AG04449 (cell line): ENCODE results near the gene ARHGEF40.

Experiments
- CTCF ChIA-PET: fragments of 350-600 bp; formaldehyde crosslinking; extraction: SDS; loops from one replicate; lab custom pipeline; 2021; ENCODE audit warnings: antibody characterized with exemption; lab: Yijun Ruan, JAX
- POLR2A ChIA-PET: fragments of 400-600, 350-600 bp; formaldehyde crosslinking; extraction: SDS; loops from one replicate; lab custom pipeline; 2020; ENCODE audit warnings: antibody characterized with exemption, inconsistent platforms; lab: Yijun Ruan, JAX
- DNase-seq: peaks from one replicate; pipeline ENCODE4 v3.0.0-alpha.2; 2010; ENCODE audit warnings: low read depth, low spot score
- H3K4me3 ChIP-seq: 2 replicates; pipeline ENCODE4 v1.5.1; 2011; ENCODE audit warnings: low read depth, mild to moderate bottlenecking, control low read depth, low read length
- CTCF ChIP-seq: IDR thresholded peaks from one replicate; pipeline ENCODE4 v1.5.1; 2011; ENCODE audit warnings: mild to moderate bottlenecking, moderate library complexity, low read length, control low read depth, inconsistent platforms; ENCODE audit not compliant: insufficient read depth; ENCODE audit errors: missing control alignments

ARHGEF40 gene

GRCh38 chr14:21073921-21074320 is 3.8 kb downstream of the ARHGEF40 start:
- no peak for TF ChIP-seq CTCF
- ChIA-PET CTCF (interaction anchor here (0.8 to 6.6 kb wide), 8 partner anchors 11 to 103 kb away, joined by 3 to 164 read pairs (median 6); no protein-coding TSS in a partner anchor), POLR2A (no interaction called here)
- no peak overlapping the region for H3K4me3 ChIP-seq
- no peak for DNase-seq

- POLR2A ChIA-PET = no interaction called here
- TF ChIP-seq CTCF = no peak
- H3K4me3 ChIP-seq = no peak overlapping the region
- no peak for DNase-seq
- CTCF ChIA-PET = interaction anchor here (0.8 to 6.6 kb wide), 8 partner anchors 10 to 60 kb away, joined by 3 to 164 read pairs (median 6); no protein-coding TSS in a partner anchor
Observed at GRCh38 chr14:21074398-21075272, 4.5 kb downstream of the ARHGEF40 start.

GRCh38 chr14:21075719-21076437 is 5.8 kb downstream of the ARHGEF40 start:
- POLR2A ChIA-PET = no interaction called here

GRCh38 chr14:21077672-21078071 is 7.6 kb downstream of the ARHGEF40 start:
- no peak overlapping the region for H3K4me3 ChIP-seq
- DNase-seq = no peak
- TF ChIP-seq CTCF = no peak
- ChIA-PET CTCF (interaction anchor here (0.6 to 8.6 kb wide), 8 partner anchors 9 to 66 kb away, joined by 3 to 93 read pairs (median 4); no protein-coding TSS in a partner anchor), POLR2A (no interaction called here)

More at GRCh38 chr14:21075719-21076437, 5.8 kb downstream of the ARHGEF40 start:
- DNase-seq = no peak
- CTCF ChIA-PET = interaction anchor here (1.5 to 6.6 kb wide), 5 partner anchors 9 to 61 kb away, joined by 3 to 164 read pairs (median 139); no protein-coding TSS in a partner anchor
- H3K4me3 ChIP-seq = no peak overlapping the region
- no peak for TF ChIP-seq CTCF

- no peak overlapping the region for H3K4me3 ChIP-seq
- TF ChIP-seq CTCF = no peak
- DNase-seq = no peak
- CTCF ChIA-PET = interaction anchor here (1.1 to 12.7 kb wide), 7 partner anchors 5 to 66 kb away, joined by 3 to 163 read pairs (median 29); partner anchors contain the start of gene ARHGEF40
- POLR2A ChIA-PET = no interaction called here
Observed at GRCh38 chr14:21078287-21078686, 8.2 kb downstream of the ARHGEF40 start.
